ENCODE data around the gene ZNF622. TPM values are rescaled to one million over a fixed set of nuclear protein-coding genes. Genes with fewer than 3 reads are reported as not detected.

The ZNF622 gene
- total RNA-seq, 1 experiment from 2014 or later: 25.2 TPM

- BruUV-seq (replicated peaks): no TSS peak
- DNase-seq (ENCODE audit: low read depth, low spot score) (no peak), ATAC-seq (no peak)
- H3K79me2 ChIP-seq (ENCODE audit: insufficient read depth, low read length): no peaks in the 10 kb centered on the region
- no peak overlapping the region for H3K27ac ChIP-seq (ENCODE audit: low read depth, low read length)
- no peaks in the 10 kb centered on the region for H3K4me1 ChIP-seq (ENCODE audit: control insufficient read depth in 1 of 2, insufficient read depth in 2 of 2, low read length in 2 of 2)
- H3K36me3 ChIP-seq (ENCODE audit: control insufficient read depth in 1 of 2, insufficient read depth in 2 of 2, low read length in 2 of 2): no peaks in the 10 kb centered on the region
- POLR2A ChIA-PET: no interaction called here
- H3K4me2 ChIP-seq (ENCODE audit: low read length): no peak overlapping the region
- no peak overlapping the region for H3K4me3 ChIP-seq (replicated peaks in 1 of 2; ENCODE audit: low read depth in 1 of 2, low read length in 2 of 2)
- intact Hi-C loops (cut with micrococcal nuclease): no loop called here
- no peak overlapping the region for H2AFZ ChIP-seq (ENCODE audit: low read depth, low read length, poor library complexity, severe bottlenecking)
- RAD21 ChIA-PET (ENCODE audit: low non-redundant PET in 1 of 2, low total read pairs in 2 of 2, uncharacterized antibody in 2 of 2, unreplicated experiment in 2 of 2): no interaction called here
- H3K9me2 ChIP-seq (ENCODE audit: insufficient read depth): no peaks in the 10 kb centered on the region
- CTCF ChIA-PET: no interaction called here
- no peaks in the 10 kb centered on the region for H3K27me3 ChIP-seq (ENCODE audit: insufficient read depth, low read length)
- TF ChIP-seq SP1 (IDR thresholded peaks at IDR 0.05; ENCODE audit: low read depth) (no peak), ZNF274 (IDR thresholded peaks at IDR 0.05; ENCODE audit: low read depth, low read length) (no peak), SIN3A (IDR thresholded peaks at IDR 0.05; ENCODE audit: low read depth) (no peak), CBX3 (IDR thresholded peaks at IDR 0.05; ENCODE audit: low read depth) (no peak), EZH2 (IDR thresholded peaks at IDR 0.05) (no peak), POLR2A (IDR thresholded peaks at IDR 0.05; ENCODE audit: borderline replicate concordance, extremely low read depth, insufficient read depth, insufficient read length) (no peak)
- TF ChIP-seq, protein P1, sequence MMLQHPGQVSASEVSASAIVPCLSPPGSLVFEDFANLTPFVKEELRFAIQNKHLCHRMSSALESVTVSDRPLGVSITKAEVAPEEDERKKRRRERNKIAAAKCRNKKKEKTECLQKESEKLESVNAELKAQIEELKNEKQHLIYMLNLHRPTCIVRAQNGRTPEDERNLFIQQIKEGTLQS (IDR thresholded peaks at IDR 0.05): no peak
- TF ChIP-seq, protein P2, sequence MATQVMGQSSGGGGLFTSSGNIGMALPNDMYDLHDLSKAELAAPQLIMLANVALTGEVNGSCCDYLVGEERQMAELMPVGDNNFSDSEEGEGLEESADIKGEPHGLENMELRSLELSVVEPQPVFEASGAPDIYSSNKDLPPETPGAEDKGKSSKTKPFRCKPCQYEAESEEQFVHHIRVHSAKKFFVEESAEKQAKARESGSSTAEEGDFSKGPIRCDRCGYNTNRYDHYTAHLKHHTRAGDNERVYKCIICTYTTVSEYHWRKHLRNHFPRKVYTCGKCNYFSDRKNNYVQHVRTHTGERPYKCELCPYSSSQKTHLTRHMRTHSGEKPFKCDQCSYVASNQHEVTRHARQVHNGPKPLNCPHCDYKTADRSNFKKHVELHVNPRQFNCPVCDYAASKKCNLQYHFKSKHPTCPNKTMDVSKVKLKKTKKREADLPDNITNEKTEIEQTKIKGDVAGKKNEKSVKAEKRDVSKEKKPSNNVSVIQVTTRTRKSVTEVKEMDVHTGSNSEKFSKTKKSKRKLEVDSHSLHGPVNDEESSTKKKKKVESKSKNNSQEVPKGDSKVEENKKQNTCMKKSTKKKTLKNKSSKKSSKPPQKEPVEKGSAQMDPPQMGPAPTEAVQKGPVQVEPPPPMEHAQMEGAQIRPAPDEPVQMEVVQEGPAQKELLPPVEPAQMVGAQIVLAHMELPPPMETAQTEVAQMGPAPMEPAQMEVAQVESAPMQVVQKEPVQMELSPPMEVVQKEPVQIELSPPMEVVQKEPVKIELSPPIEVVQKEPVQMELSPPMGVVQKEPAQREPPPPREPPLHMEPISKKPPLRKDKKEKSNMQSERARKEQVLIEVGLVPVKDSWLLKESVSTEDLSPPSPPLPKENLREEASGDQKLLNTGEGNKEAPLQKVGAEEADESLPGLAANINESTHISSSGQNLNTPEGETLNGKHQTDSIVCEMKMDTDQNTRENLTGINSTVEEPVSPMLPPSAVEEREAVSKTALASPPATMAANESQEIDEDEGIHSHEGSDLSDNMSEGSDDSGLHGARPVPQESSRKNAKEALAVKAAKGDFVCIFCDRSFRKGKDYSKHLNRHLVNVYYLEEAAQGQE (IDR thresholded peaks at IDR 0.05; ENCODE audit: low read depth): no peak
- H3K9me3 ChIP-seq (ENCODE audit: control insufficient read depth in 1 of 2, insufficient read depth in 1 of 2, low read depth in 1 of 2, low read length in 2 of 2): no peaks in the 10 kb centered on the region
- no peak overlapping the region for H3K9ac ChIP-seq (ENCODE audit: low read length)
- no peaks in the 10 kb centered on the region; the same call in 1 of the 2 replicates for H4K20me1 ChIP-seq (ENCODE audit: insufficient read depth)
Observed at GRCh38 chr5:16411235-16411634, 54.4 kb downstream of the ZNF622 start.
